Measurements from ENCODE around the gene SYNPO2.
"Not testable (repeated sequence)": the region's sequence is repeated elsewhere in the genome, so short reads cannot be mapped to it uniquely, and the experiment has no call there.

Gene SYNPO2

GRCh38 chr4:119003001-119003400 is 114.3 kb downstream of the SYNPO2 start:
- not testable (repeated sequence) for DNase-seq

GRCh38 chr4:119005928-119006460 is 117.3 kb downstream of the SYNPO2 start:
- no peak for DNase-seq

GRCh38 chr4:119008761-119009160 is 120.1 kb downstream of the SYNPO2 start:
- DNase-seq = no peak

GRCh38 chr4:119010221-119010620 is 121.6 kb downstream of the SYNPO2 start:
- not testable (repeated sequence) for DNase-seq

GRCh38 chr4:119010909-119011606 is 122.4 kb downstream of the SYNPO2 start:
- DNase-seq = no peak

GRCh38 chr4:119011607-119011988 is 122.9 kb downstream of the SYNPO2 start:
- DNase-seq = no peak

- no peak for DNase-seq
Measured at GRCh38 chr4:119014658-119015057, 126.0 kb downstream of the SYNPO2 start.

GRCh38 chr4:119016636-119017035 is 128.0 kb downstream of the SYNPO2 start:
- no peak for DNase-seq

GRCh38 chr4:119017636-119018035 is 129.0 kb downstream of the SYNPO2 start:
- DNase-seq = no peak

- no peak for DNase-seq
Measured at GRCh38 chr4:119020158-119020557, 131.5 kb downstream of the SYNPO2 start.

GRCh38 chr4:119022520-119022919 is 133.9 kb downstream of the SYNPO2 start:
- DNase-seq = not testable (repeated sequence)

- DNase-seq = no peak
Measured at GRCh38 chr4:119024102-119024501, 135.4 kb downstream of the SYNPO2 start.

GRCh38 chr4:119025420-119025819 is 136.8 kb downstream of the SYNPO2 start:
- no peak for DNase-seq

GRCh38 chr4:119025916-119026661 is 137.4 kb downstream of the SYNPO2 start:
- no peak for DNase-seq

GRCh38 chr4:119026662-119027444 is 138.2 kb downstream of the SYNPO2 start:
- DNase-seq = no peak

- DNase-seq = no peak
Measured at GRCh38 chr4:119027811-119028210, 139.2 kb downstream of the SYNPO2 start.

GRCh38 chr4:119028296-119028695 is 139.6 kb downstream of the SYNPO2 start:
- DNase-seq = no peak

- no peak for DNase-seq
Measured at GRCh38 chr4:119029847-119030535, 141.3 kb downstream of the SYNPO2 start.

- DNase-seq = no peak
Measured at GRCh38 chr4:119030536-119030890, 141.9 kb downstream of the SYNPO2 start.

- DNase-seq = no peak
Measured at GRCh38 chr4:119031218-119031617, 142.6 kb downstream of the SYNPO2 start.

GRCh38 chr4:119032921-119033685 is 144.4 kb downstream of the SYNPO2 start:
- no peak for DNase-seq

All from stimulated activated CD4-positive, alpha-beta T cell treated with anti-CD3 and anti-CD28 coated beads, Interleukin-4, amount 100 ng/mL, for 4 hours (primary cell).